ENCODE results near the gene HEATR5A. TPM values are rescaled to one million over a fixed set of nuclear protein-coding genes. Genes with fewer than 3 reads are reported as not detected.
"Not testable (repeated sequence)": the region's sequence is repeated elsewhere in the genome, so short reads cannot be mapped to it uniquely, and the experiment has no call there.

Gene HEATR5A
- total RNA-seq (2014; rRNA removed): 14.2 and 16.5 TPM in 2 replicates
- polyA plus RNA-seq (2012): 10.8 TPM

DNA sequence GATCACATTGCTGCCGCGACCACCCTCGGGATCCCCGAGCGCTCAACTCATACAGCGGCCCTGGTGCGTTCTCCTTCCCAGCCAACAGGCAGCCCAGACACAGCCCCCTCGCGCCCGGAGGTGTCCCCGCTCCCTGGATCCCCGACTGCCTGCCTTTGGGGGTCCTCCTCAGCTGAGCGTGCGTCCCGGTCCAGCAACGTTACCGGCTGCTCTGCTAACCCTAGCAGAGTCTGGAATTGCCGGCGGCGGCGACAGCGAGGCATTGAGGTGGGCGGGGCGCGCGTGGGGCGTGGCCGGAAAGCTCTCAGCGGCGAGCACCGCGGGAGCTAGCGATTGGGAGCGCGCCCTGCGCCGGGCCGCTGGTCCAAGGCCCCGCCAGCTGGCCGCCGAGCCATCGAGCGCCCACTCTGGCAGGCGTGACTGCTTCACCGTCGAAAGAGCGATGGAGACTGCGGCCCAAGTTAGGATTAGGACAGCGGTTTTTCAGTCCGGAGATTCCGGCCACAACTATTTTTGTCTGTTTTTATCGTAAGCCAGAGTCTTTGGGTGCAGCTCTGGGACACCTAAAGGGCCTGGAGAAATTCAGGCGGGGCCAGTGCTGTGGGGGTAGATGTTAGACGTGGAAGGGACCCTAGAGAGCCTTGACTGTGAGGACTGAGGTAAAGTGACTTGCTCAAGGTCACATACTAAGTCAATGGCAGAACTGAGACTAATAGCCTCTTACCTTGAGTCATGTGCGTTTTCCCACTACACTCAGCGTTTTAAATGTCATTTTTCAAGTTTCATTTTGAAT, at the start of gene HEATR5A:
Gene HEATR5A (minus strand): TSS at position 232 of the 793 bp plus-strand sequence. CDS start 17,575 bp downstream, outside the sequence.
- DNase-seq (ENCODE audit: low read depth): peak; percentile 94

DNA sequence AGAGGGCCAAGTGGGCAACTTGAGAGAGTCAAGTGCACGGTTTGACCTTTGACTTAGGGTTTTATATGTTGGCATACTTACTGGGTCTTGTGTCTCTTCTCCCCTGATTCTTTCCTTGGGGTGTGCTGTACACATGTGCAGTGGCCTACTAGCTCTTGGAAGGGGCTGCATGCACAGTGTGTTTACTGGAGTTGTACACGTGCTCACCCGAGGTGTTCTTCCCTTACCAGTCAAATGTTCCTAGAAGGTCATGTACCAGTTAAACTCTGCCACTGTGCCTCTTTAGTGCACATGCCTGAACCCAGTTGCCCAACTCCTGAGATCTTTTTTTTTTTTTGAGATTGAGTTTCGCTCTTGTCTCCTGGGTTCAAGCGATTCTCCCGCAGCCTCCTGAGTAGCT, 46.2 kb upstream of the HEATR5A start:
- DNase-seq (ENCODE audit: low read depth): no peak

DNA sequence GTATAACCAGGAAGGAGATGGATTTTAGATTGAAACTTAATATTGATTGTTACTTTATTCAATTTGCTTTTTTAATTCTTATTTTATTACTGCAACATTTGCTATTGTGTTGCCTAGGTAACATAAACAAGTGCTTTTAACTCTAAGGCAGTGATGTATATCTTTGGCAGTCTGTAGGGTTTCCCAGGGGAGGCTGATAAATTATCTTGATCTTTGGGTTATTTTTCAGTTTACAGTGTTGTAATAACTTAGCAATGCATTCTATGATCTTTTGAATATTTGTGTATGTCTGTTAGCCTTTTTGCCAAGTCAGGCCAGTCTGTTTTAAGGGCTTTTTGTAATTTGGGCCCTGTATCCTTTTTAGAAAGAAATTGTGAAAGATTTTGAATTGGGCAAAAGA, 44.8 kb upstream of the HEATR5A start:
- no peak for DNase-seq (ENCODE audit: low read depth)

DNA sequence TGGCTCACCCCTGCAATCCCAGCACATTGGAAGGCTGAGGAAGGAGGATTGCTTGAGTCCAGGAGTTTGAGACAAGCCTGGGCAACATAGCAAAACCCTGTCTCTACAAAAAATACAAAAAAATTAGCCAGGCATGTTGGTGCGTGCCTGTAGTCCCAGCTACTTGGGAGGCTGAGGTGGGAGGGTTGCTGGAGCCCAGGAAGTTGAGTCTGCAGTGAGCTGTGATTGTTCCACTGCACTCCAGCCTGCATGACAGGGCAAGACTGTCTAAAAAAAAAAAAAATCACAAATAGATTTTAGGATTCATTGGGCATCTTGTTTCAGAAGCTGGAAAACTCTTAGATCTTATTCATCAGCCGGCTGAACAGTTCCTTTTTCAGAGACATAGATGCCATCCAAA, 42.1 kb upstream of the HEATR5A start:
- not testable (repeated sequence) for DNase-seq (ENCODE audit: low read depth)

DNA sequence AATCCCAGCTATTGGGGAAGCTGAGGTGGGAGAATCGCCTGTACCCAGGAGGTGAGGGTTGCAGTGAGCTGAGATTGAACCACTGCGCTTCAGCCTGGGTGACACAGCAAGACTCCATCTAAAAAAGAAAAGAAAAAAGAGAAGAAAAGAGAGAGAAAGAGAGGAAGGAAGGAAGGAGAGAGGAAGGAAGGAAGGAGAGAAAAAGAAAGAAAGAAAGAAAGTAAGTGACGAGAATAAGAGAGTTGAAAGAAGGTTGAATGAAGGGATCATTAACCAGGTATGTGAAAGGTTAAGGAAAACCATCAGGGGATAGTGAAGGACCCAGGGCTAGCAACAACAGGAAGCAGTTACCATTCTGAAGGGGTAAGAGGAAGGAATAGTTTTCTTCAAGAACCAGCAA, 41.2 kb upstream of the HEATR5A start:
- DNase-seq (ENCODE audit: low read depth): no peak

DNA sequence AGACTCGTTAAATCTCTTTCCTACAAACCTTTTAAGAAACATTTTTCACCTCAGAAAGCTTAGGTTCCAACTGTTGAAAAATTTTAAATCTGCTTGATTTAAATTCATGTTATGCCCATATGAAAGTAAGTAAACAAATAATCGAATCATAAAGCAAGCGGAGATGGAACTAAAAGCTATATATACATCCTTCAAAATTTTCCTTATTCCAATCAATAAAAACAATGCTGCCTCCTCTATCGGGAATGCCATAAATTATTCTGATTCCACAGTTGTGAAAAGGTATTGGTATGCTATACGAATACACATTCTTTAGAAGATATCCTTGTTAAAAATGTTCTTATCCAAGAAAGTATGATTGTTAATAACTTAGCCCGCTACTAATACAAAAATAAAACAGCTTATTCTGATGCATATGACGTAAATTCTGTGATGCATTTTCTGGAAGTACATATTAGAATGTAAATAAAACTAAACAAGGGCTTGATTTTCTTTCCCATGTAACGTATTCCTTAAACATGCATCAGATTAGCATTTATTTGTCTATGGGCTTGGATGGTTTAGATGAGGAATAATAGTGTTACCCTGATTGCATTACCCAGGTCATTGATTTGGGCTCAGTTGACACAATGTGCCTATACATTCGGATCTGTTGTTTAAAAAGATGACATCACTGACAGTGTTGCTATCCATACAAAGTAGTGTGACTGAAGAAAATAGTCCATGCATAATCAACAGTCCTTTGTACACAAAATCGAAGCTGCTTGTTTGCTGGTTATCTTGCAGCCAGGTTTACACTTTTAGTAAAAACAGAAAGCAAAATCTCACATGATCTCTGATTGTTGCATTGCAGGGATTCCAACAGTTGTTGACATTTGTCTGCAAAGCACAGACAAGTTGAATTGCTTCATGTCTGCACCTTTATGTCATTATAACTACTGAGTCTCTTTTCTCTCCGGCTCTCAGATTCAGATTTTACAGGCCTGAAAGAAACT, 37.6 kb upstream of the HEATR5A start:
- DNase-seq (ENCODE audit: low read depth): no peak

DNA sequence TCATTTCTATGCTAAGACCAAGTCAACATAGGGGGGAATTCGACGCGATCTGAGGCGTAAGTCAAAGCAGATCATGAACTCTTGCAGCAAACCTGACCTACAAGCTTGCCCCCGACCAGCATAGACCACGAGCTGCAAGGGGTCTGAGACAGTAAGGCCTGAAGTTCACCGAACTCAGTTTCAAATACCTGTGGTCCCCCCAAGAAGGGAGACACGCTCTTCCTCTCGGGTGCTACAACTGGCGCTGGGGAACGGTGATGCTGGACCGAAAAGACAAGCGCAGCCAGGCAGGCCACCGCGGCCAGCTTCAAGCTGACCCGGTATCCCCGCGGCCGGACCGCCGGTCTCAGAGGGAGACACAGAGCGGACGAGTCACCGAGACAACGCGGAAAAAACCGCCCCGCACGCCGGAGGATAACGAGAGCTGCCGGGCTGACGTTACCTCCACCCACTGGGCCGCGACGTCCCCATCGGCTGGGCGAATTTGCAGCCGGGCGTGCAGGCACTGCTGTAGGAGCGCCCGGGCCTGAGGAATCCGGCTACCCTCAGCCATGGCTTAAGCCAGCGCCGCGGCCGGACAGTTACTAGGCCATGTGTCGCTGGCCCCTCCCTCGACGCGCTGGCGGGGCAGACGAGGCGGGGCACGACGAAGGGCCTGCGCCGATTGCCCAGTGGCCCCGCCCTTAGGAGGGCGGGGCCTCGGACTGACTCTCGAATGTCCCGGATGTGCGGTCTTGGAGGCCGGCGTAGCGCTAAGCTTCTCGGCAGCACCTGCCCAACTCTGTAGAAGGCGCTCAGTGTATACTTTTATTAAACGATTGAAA, 36.7 kb upstream of the HEATR5A start, which contains the start of gene DTD2:
Gene DTD2 (minus strand): TSS at position 666 of the 824 bp plus-strand sequence. CDS start 113 bp downstream, at position 553.
- peak; percentile 91 for DNase-seq (ENCODE audit: low read depth)

DNA sequence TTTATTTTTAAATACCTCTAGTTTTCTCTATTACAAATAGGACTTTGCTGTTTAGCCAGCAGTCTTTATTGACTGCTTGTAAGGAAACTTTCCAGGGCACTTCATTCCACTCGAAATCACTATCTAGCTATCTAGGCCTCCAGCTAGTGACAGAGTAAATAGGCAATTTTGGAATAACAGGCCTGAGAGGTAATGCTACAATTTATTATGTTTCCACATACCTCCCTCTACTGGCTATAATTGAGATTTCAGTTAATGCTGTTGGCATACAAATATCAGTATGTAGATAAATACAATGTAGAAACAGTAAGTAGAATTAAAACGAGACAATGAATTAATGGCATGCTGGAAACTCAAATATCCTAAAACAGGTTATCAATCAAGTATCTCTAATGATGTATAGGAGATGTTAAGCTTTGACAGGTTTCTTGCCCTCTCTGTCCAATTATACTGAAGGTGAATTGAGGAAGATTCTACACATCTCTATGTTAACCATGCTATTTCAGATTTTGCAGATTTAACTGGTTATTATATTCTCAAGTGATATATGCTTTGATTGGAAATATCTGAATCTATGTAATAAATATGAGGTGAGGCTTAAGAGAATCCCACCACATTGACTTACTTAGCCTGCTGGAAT, 29.7 kb upstream of the HEATR5A start:
- DNase-seq (ENCODE audit: low read depth): peak; percentile 38

DNA sequence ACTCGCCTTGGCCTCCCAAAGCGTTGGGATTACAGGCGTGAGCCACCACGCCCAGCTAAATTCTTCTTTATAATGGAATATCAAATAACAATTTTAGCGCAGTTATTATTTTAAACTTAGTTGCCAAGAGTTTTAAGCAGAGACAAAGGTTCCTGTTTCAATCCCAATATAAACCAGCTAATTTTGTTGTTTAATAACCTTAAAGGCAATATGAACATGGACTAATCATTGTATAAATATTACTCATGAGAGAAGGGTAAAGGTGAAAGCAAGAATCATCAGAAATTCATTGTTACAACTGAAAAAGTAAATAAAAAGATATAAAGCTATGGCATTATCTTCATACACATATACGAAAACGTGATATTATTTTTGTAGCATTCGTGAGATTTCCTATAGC, 28.8 kb upstream of the HEATR5A start:
- DNase-seq (ENCODE audit: low read depth): no peak

DNA sequence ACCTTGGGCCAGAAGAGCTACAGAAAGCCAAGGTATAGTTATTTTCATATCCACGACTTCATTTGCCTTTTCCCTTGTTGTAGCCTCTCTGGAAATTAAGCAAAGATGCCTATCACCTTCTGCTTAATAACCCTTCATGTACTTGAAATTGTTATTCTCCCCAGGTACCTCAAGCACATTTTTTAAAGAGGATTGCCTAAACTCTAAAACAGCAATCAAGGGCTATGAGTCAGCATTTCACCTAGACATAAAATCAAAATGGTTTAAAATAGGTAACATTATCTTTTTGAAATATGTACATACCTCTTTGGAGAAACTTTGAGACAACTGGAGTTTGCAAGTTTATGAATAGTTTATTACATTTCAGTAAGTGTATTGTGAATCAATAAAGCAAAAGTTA, 25.4 kb upstream of the HEATR5A start:
- no peak for DNase-seq (ENCODE audit: low read depth)

DNA sequence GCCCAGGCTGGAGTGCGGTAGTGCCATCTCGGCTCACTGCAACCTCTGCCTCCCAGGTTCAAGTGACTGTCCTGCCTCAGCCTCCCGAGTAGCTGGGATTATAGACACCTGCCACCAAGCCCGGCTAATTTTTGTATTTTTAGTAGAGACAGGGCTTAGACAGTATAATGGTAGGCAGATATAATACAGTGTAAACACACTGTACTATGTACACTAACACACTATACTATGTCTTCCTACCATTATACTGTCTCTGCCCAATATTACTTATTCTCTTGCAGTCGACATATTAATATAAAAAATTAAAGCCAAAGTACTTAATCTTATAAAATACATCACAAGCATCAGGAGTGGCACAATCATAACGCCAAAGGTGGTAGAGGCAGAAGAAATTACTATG, 21.9 kb upstream of the HEATR5A start:
- DNase-seq (ENCODE audit: low read depth): no peak

DNA sequence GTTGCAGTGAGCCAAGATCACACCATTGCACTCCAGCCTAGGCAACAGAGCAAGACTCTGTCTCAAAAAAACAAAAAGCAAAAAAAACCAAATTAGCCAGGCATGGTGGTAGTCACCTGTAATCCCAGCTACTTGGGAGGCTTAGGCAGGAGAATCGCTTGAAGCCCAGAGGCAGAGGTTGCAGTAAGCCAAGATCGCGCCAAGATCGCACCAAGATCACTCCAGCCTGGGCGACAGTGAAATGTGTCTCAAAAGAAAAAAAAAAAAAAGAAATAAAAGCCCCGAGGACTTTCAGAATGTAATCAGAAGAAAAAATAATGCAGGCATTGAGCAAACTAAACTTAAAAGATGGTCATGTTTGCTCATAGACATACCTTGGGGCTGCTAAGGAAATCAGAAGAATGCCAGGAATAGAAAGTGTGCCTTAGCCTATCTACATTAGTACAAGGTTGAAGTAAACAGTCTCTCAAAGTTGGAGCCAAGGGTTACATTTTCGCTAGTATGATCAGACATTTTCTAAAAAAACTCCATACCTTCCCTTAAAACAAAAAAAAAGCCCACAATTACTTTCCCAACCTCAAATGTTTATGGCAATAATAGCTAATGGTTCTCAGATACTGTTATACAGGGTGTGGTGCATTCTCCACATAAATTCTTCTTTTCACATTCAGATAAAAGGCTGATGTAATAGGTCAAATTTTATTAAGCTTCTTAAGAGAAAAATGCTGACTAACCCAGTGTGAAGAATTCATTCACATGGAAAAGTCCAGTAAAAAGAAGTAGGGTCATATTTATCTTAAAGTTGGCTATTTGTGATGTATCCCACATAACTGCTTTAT, 21.1 kb upstream of the HEATR5A start:
- DNase-seq (ENCODE audit: low read depth): no peak

DNA sequence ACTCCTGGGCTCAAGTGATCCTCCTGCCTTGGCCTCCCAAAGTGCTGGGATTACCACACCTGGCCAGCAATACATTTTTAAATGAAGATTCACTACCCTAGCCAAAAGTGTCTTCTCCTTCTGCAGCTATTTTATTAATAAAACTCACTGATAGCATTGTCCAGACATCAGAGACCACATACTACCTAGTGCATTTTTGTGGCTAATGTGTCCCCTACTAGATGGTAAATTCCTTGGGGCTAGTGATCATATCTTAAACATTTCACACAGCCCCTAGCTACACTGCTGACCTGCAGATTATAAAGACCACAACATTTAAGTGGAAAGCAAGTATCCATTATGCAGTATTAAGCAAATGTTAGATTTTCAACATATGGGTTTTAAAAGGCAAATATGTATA, 19.9 kb upstream of the HEATR5A start:
- DNase-seq (ENCODE audit: low read depth): no peak

DNA sequence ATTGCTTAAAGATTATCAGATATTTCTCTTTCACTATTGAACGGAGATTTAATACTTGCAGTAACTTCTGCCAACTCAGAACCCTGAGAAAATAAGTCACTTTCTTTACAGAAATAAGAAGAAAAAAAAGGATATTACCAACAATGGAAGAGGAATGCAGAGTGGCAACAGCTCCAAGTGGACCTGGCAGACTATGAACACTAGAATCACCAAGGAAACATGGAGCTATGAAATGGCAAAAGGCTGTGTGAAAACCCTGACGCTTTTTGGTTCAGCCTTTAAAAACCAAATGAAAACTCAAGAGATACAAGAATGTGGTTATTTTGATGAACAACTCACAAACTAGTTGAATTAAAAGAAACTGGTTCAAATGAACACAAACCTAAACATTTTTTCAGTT, 19.2 kb upstream of the HEATR5A start:
- no peak for DNase-seq (ENCODE audit: low read depth)

DNA sequence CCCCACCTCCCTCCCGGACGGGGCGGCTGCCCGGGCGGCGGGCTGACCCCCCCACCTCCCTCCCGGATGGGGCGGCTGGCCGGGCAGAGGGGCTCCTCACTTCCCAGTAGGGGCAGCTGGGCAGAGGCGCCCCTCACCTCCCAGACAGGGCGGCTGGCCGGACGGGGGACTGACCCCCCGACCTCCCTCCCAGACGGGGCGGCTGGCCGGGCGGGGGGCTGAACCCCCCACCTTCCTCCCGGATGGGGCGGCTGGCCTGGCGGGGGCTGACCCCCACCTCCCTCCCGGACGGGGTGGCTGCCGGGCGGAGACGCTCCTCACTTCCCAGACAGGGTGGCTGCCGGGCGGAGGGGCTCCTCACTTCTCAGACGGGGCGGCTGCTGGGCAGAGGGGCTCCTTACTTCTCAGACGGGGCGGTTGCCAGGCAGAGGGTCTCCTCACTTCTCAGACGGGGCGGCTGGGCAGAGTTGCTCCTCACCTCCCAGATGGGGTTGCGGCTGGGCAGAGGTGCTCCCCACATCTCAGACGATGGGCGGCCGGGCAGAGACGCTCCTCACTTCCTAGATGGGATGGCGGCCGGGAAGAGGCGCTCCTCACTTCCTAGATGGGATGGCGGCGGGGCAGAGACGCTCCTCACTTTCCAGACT, 16.8 kb upstream of the HEATR5A start:
- not testable (repeated sequence) for DNase-seq (ENCODE audit: low read depth)

DNA sequence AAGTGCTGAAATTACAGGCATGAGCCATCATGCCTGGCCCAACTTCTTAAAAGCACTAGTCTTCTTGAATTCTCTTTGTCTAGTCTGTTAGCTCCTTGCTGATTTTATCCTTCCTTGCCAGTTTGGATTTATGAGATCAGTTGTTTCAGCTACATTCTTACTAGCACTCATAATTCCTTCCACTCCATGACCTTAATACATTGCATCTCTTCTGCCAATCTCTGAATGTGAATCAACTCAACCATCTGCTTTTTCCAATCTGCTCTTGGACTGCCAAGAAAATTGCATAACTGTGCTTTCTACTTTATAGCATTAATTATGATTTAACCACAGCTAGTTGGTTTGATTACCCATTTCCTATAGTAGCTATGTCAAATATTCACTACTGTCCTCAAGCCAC, 14.9 kb upstream of the HEATR5A start:
- DNase-seq (ENCODE audit: low read depth): peak; percentile 48

DNA sequence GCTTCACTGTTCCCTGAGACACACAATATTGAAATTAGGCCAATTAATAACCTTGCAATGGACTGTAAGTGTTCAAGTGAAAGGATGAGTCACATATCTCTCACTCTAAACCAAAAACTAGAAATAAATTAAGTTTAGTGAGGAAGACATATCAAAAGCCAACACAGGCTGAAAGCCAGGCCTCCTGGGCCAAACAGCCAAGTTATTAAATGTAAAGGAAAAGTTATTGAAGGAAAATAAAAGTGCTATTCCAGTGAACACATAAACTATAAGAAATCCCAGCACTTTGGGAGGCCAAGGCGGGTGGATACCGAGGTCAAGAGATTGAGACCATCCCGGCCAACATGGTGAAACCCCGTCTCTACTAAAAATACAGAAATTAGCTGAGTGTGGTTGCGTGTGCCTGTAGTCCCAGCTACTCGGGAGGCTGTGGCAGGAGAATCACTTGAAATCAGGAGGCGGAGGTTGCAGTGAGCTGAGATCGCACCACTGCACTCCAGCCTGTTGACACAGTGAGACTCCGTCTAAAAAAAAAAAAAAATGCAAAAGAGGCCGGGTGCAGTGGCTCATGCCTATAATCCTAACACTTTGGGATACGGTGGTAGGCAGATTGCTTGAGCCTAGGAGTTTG, 10.4 kb upstream of the HEATR5A start:
- no peak for DNase-seq (ENCODE audit: low read depth)

DNA sequence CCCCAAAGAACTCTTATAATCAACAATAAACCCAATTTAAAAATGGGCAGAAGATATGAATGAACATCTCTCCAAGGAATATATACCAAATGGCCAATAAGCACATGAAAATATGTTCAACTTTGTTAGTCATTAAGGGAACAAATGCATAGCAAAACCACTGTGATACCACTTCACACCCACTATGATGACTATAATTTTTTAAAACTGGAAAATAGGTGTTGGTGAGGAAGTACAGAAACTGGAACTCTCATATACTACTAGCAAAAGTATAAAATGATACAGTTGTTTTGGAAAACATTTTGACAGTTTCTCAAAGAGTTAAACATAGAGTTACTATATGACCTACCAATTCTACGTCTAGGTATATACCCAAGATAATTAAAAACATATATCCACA, 9.4 kb upstream of the HEATR5A start:
- no peak for DNase-seq (ENCODE audit: low read depth)

DNA sequence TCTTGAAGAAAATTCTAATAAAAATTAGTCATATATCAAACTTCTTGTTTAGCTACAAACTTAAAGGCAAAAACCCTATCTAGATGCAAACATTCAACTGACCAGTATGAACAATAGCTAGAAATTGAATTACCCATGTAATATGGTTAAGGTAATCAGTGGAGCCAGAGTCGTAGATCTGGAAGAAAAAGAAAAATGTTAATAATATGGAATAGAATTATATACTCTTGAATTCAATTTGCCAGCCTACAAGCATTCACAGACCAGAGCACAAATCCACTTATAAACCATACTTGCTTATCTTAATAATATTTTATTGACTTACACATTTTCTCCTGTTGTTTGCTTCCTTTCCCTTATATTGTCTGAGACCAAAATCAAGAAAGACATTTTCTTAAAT, 7.7 kb upstream of the HEATR5A start:
- DNase-seq (ENCODE audit: low read depth): no peak
